ENCODE results near the gene IL12RB1. TPM values are rescaled to one million over a fixed set of nuclear protein-coding genes. Genes with fewer than 3 reads are reported as not detected.
A peak's percentile ranks its signal among the peaks of the same experiment; 100 is the strongest.

IL12RB1 gene
- total RNA-seq, 1 donor from 2014 or later = not detected

GRCh38 chr19:18122424-18122823 lies 35.7 kb upstream of the IL12RB1 start:
- H3K27ac Mint-ChIP-seq = no peak overlapping the region
- H3K9ac ChIP-seq = no peak overlapping the region
- H3K36me3 ChIP-seq = no peaks in the 10 kb centered on the region
- H3F3A ChIP-seq (ENCODE audit: low read depth) = peaks cover 7% of the 10 kb centered on the region
- H3K4me1 ChIP-seq = peaks cover 1% of the 10 kb centered on the region
- peaks cover 7% of the 10 kb centered on the region for H3K27me3 Mint-ChIP-seq (ENCODE audit: insufficient read depth, low read depth)
- H3K4me1 Mint-ChIP-seq = peaks cover 17% of the 10 kb centered on the region
- H3K4me3 ChIP-seq = no peak overlapping the region
- TF ChIP-seq EZH2 (IDR thresholded peaks at IDR 0.05) = no peak
- no peak for TF ChIP-seq CTCF (IDR thresholded peaks at IDR 0.05)
- no peak for TF ChIP-seq EZH2phosphoT487 (IDR thresholded peaks at IDR 0.05)
- H3K9me3 Mint-ChIP-seq = no peaks in the 10 kb centered on the region
- H3K79me2 ChIP-seq (ENCODE audit: low read depth) = peaks cover 10% of the 10 kb centered on the region
- peaks cover 5% of the 10 kb centered on the region for H3K36me3 Mint-ChIP-seq
- no peak overlapping the region for H3K27ac ChIP-seq
- H4K20me1 ChIP-seq (ENCODE audit: low read depth) = peaks cover 20% of the 10 kb centered on the region
- no peaks in the 10 kb centered on the region for H3K9me3 ChIP-seq (ENCODE audit: low read depth)
- H3K27me3 ChIP-seq = no peaks in the 10 kb centered on the region
- H3K4me3 Mint-ChIP-seq = no peak overlapping the region
- H2AFZ ChIP-seq (replicated peaks) = no peak overlapping the region
- H3K4me2 ChIP-seq = no peak overlapping the region
- no peak for DNase-seq (ENCODE audit: low spot score)

GRCh38 chr19:18121166-18121565 lies 34.4 kb upstream of the IL12RB1 start:
- Histone ChIP-seq H3K4me1 (peaks cover 4% of the 10 kb centered on the region), H3K4me2 (no peak overlapping the region), H3K36me3 (no peaks in the 10 kb centered on the region), H4K20me1 (ENCODE audit: low read depth) (peaks cover 20% of the 10 kb centered on the region), H3K79me2 (ENCODE audit: low read depth) (peaks cover 10% of the 10 kb centered on the region), H3K4me3 (no peak overlapping the region), H3K9ac (no peak overlapping the region), H3K27me3 (no peaks in the 10 kb centered on the region), H2AFZ (replicated peaks) (no peak overlapping the region), H3K9me3 (ENCODE audit: low read depth) (no peaks in the 10 kb centered on the region), H3K27ac (no peak overlapping the region), H3F3A (ENCODE audit: low read depth) (peaks cover 11% of the 10 kb centered on the region)
- no peak overlapping the region for H3K27ac Mint-ChIP-seq
- H3K27me3 Mint-ChIP-seq (ENCODE audit: insufficient read depth, low read depth) = peaks cover 10% of the 10 kb centered on the region
- H3K36me3 Mint-ChIP-seq = peaks cover 5% of the 10 kb centered on the region
- no peak for DNase-seq (ENCODE audit: low spot score)
- no peaks in the 10 kb centered on the region for H3K9me3 Mint-ChIP-seq
- TF ChIP-seq CTCF (IDR thresholded peaks at IDR 0.05) = no peak
- no peak for TF ChIP-seq EZH2phosphoT487 (IDR thresholded peaks at IDR 0.05)
- TF ChIP-seq EZH2 (IDR thresholded peaks at IDR 0.05) = no peak
- H3K4me3 Mint-ChIP-seq = no peak overlapping the region
- H3K4me1 Mint-ChIP-seq = peaks cover 24% of the 10 kb centered on the region

GRCh38 chr19:18120127-18120526 lies 33.4 kb upstream of the IL12RB1 start:
- Histone ChIP-seq H3K9me3 (ENCODE audit: low read depth) (no peaks in the 10 kb centered on the region), H3K79me2 (ENCODE audit: low read depth) (peaks cover 10% of the 10 kb centered on the region), H3K4me1 (peaks cover 4% of the 10 kb centered on the region), H4K20me1 (ENCODE audit: low read depth) (peaks cover 20% of the 10 kb centered on the region), H3K36me3 (no peaks in the 10 kb centered on the region), H3F3A (ENCODE audit: low read depth) (peaks cover 11% of the 10 kb centered on the region), H3K27me3 (no peaks in the 10 kb centered on the region), H3K9ac (no peak overlapping the region), H3K4me2 (no peak overlapping the region), H3K4me3 (no peak overlapping the region), H3K27ac (no peak overlapping the region), H2AFZ (replicated peaks) (no peak overlapping the region)
- Mint-ChIP-seq H3K27ac (no peak overlapping the region), H3K27me3 (ENCODE audit: insufficient read depth, low read depth) (peaks cover 10% of the 10 kb centered on the region), H3K9me3 (no peaks in the 10 kb centered on the region), H3K36me3 (peaks cover 2% of the 10 kb centered on the region), H3K4me1 (peaks cover 27% of the 10 kb centered on the region), H3K4me3 (peak overlapping the region; percentile 34)
- DNase-seq (ENCODE audit: low spot score) = no peak
- TF ChIP-seq EZH2phosphoT487 (IDR thresholded peaks at IDR 0.05) = no peak
- TF ChIP-seq CTCF (IDR thresholded peaks at IDR 0.05) = no peak
- no peak for TF ChIP-seq EZH2 (IDR thresholded peaks at IDR 0.05)
